ENCODE measurements around the gene HOXB4. TPM values are rescaled to one million over a fixed set of nuclear protein-coding genes. Genes with fewer than 3 reads are reported as not detected.

The HOXB4 gene
- total RNA-seq, 1 experiment from 2014 or later: 0.21 TPM

- BruUV-seq (replicated peaks): no TSS peak
- CTCF ChIA-PET: interaction anchor here (0.6 to 1.3 kb wide), 7 partner anchors 8 to 436 kb away, joined by 3 to 6 read pairs (median 3); no protein-coding TSS in a partner anchor
- no peak overlapping the region for H3K4me3 Mint-ChIP-seq (ENCODE audit: unreplicated experiment)
- POLR2A ChIA-PET: interaction anchor here (0.5 to 0.6 kb wide), 3 partner anchors 130 to 476 kb away, joined by 3 read pairs; no protein-coding TSS in a partner anchor
- no peak for DNase-seq (ENCODE audit: unreplicated experiment)
- H3K4me1 Mint-ChIP-seq (ENCODE audit: insufficient read depth, unreplicated experiment): peaks cover 5% of the 10 kb centered on the region
- no peaks in the 10 kb centered on the region for H3K9me3 Mint-ChIP-seq (ENCODE audit: unreplicated experiment)
- no peak overlapping the region for H3K27ac Mint-ChIP-seq (ENCODE audit: low read depth, unreplicated experiment)
- intact Hi-C loops (cut with micrococcal nuclease): no loop called here
- H3K36me3 Mint-ChIP-seq (ENCODE audit: insufficient read depth, unreplicated experiment): no peaks in the 10 kb centered on the region
- TF ChIP-seq, protein P1, sequence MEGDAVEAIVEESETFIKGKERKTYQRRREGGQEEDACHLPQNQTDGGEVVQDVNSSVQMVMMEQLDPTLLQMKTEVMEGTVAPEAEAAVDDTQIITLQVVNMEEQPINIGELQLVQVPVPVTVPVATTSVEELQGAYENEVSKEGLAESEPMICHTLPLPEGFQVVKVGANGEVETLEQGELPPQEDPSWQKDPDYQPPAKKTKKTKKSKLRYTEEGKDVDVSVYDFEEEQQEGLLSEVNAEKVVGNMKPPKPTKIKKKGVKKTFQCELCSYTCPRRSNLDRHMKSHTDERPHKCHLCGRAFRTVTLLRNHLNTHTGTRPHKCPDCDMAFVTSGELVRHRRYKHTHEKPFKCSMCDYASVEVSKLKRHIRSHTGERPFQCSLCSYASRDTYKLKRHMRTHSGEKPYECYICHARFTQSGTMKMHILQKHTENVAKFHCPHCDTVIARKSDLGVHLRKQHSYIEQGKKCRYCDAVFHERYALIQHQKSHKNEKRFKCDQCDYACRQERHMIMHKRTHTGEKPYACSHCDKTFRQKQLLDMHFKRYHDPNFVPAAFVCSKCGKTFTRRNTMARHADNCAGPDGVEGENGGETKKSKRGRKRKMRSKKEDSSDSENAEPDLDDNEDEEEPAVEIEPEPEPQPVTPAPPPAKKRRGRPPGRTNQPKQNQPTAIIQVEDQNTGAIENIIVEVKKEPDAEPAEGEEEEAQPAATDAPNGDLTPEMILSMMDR (IDR thresholded peaks at IDR 0.05; ENCODE audit: unreplicated experiment): no peak
- H3K27me3 Mint-ChIP-seq (ENCODE audit: insufficient read depth, unreplicated experiment): peaks cover 97% of the 10 kb centered on the region
These were observed 30.9 kb upstream of the HOXB4 start for GRCh38 chr17:48609033-48609432.

GRCh38 chr17:48608494-48608834 is 30.3 kb upstream of the HOXB4 start:
- peaks cover 97% of the 10 kb centered on the region for H3K27me3 Mint-ChIP-seq (ENCODE audit: insufficient read depth, unreplicated experiment)
- no peak overlapping the region for H3K27ac Mint-ChIP-seq (ENCODE audit: low read depth, unreplicated experiment)
- ChIA-PET POLR2A (interaction anchor here (0.6 kb wide), 1 partner anchor 475 kb away, joined by 3 read pairs; no protein-coding TSS in a partner anchor), CTCF (interaction anchor here (0.6 to 1.3 kb wide), 4 partner anchors 9 to 435 kb away, joined by 3 to 6 read pairs (median 4); no protein-coding TSS in a partner anchor)
- peaks cover 5% of the 10 kb centered on the region for H3K4me1 Mint-ChIP-seq (ENCODE audit: insufficient read depth, unreplicated experiment)
- BruUV-seq (replicated peaks): no TSS peak
- DNase-seq (ENCODE audit: unreplicated experiment): no peak
- H3K4me3 Mint-ChIP-seq (ENCODE audit: unreplicated experiment): no peak overlapping the region
- no peaks in the 10 kb centered on the region for H3K9me3 Mint-ChIP-seq (ENCODE audit: unreplicated experiment)
- TF ChIP-seq, protein P1 (IDR thresholded peaks at IDR 0.05; ENCODE audit: unreplicated experiment): no peak
- intact Hi-C loops (cut with micrococcal nuclease): no loop called here
- no peaks in the 10 kb centered on the region for H3K36me3 Mint-ChIP-seq (ENCODE audit: insufficient read depth, unreplicated experiment)

GRCh38 chr17:48606892-48607614 is 28.9 kb upstream of the HOXB4 start:
- Mint-ChIP-seq H3K4me1 (ENCODE audit: insufficient read depth, unreplicated experiment) (peaks cover 5% of the 10 kb centered on the region), H3K36me3 (ENCODE audit: insufficient read depth, unreplicated experiment) (no peaks in the 10 kb centered on the region), H3K27ac (ENCODE audit: low read depth, unreplicated experiment) (no peak overlapping the region), H3K4me3 (ENCODE audit: unreplicated experiment) (no peak overlapping the region), H3K9me3 (ENCODE audit: unreplicated experiment) (no peaks in the 10 kb centered on the region), H3K27me3 (ENCODE audit: insufficient read depth, unreplicated experiment) (peaks cover 90% of the 10 kb centered on the region)
- intact Hi-C loops (cut with micrococcal nuclease): no loop called here
- CTCF ChIA-PET: interaction anchor here (0.6 to 1.1 kb wide), 4 partner anchors 28 to 303 kb away, joined by 3 read pairs; no protein-coding TSS in a partner anchor
- no TSS peak for BruUV-seq (replicated peaks)
- POLR2A ChIA-PET: interaction anchor here (0.6 to 0.8 kb wide), 2 partner anchors 66 to 141 kb away, joined by 3 to 5 read pairs; no protein-coding TSS in a partner anchor
- TF ChIP-seq, protein P1 (IDR thresholded peaks at IDR 0.05; ENCODE audit: unreplicated experiment): no peak
- no peak for DNase-seq (ENCODE audit: unreplicated experiment)

GRCh38 chr17:48605991-48606891 is 28.1 kb upstream of the HOXB4 start:
- intact Hi-C loops (cut with micrococcal nuclease): no loop called here
- no peak overlapping the region for H3K27ac Mint-ChIP-seq (ENCODE audit: low read depth, unreplicated experiment)
- no peak overlapping the region for H3K4me3 Mint-ChIP-seq (ENCODE audit: unreplicated experiment)
- POLR2A ChIA-PET: interaction anchor here (0.6 kb wide), 1 partner anchor 140 kb away, joined by 5 read pairs; no protein-coding TSS in a partner anchor
- no peaks in the 10 kb centered on the region for H3K36me3 Mint-ChIP-seq (ENCODE audit: insufficient read depth, unreplicated experiment)
- no TSS peak for BruUV-seq (replicated peaks)
- H3K4me1 Mint-ChIP-seq (ENCODE audit: insufficient read depth, unreplicated experiment): peaks cover 5% of the 10 kb centered on the region
- CTCF ChIA-PET: interaction anchor here (0.6 to 1.6 kb wide), 4 partner anchors 8 to 302 kb away, joined by 3 to 4 read pairs (median 3); no protein-coding TSS in a partner anchor
- H3K27me3 Mint-ChIP-seq (ENCODE audit: insufficient read depth, unreplicated experiment): peaks cover 88% of the 10 kb centered on the region
- TF ChIP-seq, protein P1 (IDR thresholded peaks at IDR 0.05; ENCODE audit: unreplicated experiment): no peak
- no peak for DNase-seq (ENCODE audit: unreplicated experiment)
- H3K9me3 Mint-ChIP-seq (ENCODE audit: unreplicated experiment): no peaks in the 10 kb centered on the region
